Stimulated activated naive CD8-positive, alpha-beta T cell treated with anti-CD3 and anti-CD28 coated beads, Interleukin-15, Interleukin-2, amounts not matched to agents 100 ng/mL and 50 ng/mL, for 24 hours (primary cell): ENCODE results near the gene SCGB3A2.

Source experiments
- H3K27ac Mint-ChIP-seq: one replicate; pipeline ENCODE4 v1.8.0; 2021; ENCODE audit warnings: mild to moderate bottlenecking, mixed read lengths
- H3K27me3 Mint-ChIP-seq: one replicate; pipeline ENCODE4 v1.8.0; 2021; ENCODE audit warnings: mixed read lengths
- H3K36me3 Mint-ChIP-seq: one replicate; pipeline ENCODE4 v1.8.0; 2021; ENCODE audit warnings: low read depth, mixed read lengths
- H3K4me1 Mint-ChIP-seq: one replicate; pipeline ENCODE4 v1.8.0; 2021; ENCODE audit warnings: low read depth, mixed read lengths
- H3K4me3 Mint-ChIP-seq: one replicate; pipeline ENCODE4 v1.8.0; 2021; ENCODE audit warnings: mild to moderate bottlenecking, mixed read lengths
- H3K9me3 Mint-ChIP-seq: one replicate; pipeline ENCODE4 v1.8.0; 2021; ENCODE audit warnings: mixed read lengths

The SCGB3A2 gene

DNA sequence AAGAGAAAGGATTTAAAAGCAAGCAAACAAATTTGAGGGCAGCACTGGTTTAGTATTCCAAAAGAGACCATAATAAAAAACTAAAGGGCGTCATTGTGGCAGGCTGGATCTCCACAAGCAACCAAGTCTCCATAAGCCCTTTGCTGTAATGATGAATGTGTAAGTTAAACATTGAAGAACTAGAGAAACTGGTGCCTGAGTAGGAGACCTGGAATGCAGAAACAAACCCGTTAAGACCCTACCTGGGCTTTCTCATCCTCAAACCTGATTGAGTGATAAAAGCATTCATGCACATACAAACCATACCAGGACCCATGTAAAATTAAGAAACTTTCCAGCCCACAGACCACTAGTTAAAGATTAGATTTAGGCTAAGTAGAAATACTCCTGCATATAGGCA is 1.9 kb upstream of the SCGB3A2 start:
- Mint-ChIP-seq H3K36me3 (no peaks in the 10 kb centered on the region), H3K4me1 (no peaks in the 10 kb centered on the region), H3K9me3 (no peaks in the 10 kb centered on the region), H3K27me3 (peaks cover 13% of the 10 kb centered on the region), H3K4me3 (no peak overlapping the region), H3K27ac (no peak overlapping the region)

DNA sequence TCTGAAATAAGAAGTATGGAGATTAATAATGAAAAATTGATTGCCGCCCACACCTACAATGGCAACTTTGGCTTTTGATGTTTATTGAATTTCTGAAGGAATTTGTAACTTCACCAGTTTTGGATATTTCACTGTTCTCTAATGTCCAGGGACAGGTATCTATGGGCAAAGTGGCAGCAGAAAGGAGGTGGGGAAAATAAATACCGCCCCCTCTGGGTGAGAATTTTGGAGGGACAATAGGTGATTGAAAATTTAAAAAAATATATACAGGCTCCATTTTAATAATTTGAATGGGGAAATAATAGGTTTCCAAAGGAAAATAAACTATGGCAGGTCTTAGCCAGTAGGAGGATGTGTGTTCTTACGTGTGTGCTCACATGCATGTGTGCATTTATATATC is 1.3 kb downstream of the SCGB3A2 start:
- Mint-ChIP-seq H3K27me3 (peaks cover 16% of the 10 kb centered on the region), H3K9me3 (no peaks in the 10 kb centered on the region), H3K4me1 (no peaks in the 10 kb centered on the region), H3K27ac (no peak overlapping the region), H3K36me3 (no peaks in the 10 kb centered on the region), H3K4me3 (no peak overlapping the region)

DNA sequence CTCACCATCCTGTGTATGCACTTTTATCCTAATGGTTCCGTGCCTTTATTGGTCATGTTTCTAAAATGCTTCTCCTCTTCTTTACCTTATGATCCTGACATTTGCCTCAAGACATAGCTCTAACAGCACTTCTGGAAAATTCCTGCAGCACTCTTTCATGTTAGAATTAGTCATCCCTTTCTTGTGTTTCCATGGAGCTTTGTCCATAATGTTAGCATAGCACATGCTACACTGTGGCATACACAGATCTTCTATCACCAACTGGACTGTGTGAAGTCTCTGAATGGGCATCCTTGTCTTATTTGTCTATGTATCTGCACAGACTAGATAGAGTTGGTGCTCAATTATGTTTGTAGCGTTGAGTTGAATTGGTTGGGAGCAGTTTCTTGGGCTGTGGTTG is 2.0 kb downstream of the SCGB3A2 start:
- H3K4me1 Mint-ChIP-seq, result no peaks in the 10 kb centered on the region
- H3K9me3 Mint-ChIP-seq, result no peaks in the 10 kb centered on the region
- peaks cover 19% of the 10 kb centered on the region for H3K27me3 Mint-ChIP-seq
- no peak overlapping the region for H3K4me3 Mint-ChIP-seq
- no peaks in the 10 kb centered on the region for H3K36me3 Mint-ChIP-seq
- no peak overlapping the region for H3K27ac Mint-ChIP-seq

DNA sequence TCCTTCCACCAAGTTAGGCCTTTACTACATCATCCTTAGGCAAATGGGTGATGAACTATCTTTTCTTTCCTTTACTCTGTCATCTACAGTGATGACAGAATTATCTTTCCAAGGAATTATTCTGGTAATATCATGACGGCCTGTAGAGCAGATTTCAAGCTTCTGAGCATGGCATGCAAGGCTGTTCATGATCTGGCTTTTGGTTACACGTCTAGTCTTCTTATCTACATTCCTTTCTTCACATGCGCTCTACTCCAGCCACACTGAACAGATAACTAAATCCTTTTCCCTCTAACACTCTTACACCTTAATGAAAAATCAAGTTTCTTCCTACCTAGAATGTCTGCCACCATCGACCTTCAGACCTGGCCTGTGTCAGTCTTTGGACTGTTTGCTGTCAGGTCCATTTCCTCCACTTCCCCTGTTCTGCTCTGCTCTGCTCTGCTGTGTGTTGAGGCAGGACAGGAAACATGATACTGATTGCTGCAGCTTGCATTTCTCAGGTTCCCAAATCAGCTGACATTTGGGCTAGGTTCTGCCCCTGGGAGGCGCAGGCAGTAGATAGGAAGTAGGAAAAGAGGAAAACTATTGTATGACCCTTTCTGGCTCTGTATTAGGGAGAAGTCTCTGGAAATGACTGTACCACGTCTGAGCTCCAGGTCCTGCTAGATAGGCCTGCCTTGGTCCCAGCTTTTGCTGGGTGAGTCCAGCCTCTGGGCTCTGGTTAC is 4.2 kb downstream of the SCGB3A2 start:
- no peaks in the 10 kb centered on the region for H3K9me3 Mint-ChIP-seq
- H3K27ac Mint-ChIP-seq, result no peak overlapping the region
- H3K27me3 Mint-ChIP-seq, result peaks cover 19% of the 10 kb centered on the region
- no peaks in the 10 kb centered on the region for H3K36me3 Mint-ChIP-seq
- H3K4me3 Mint-ChIP-seq, result no peak overlapping the region
- no peaks in the 10 kb centered on the region for H3K4me1 Mint-ChIP-seq

DNA sequence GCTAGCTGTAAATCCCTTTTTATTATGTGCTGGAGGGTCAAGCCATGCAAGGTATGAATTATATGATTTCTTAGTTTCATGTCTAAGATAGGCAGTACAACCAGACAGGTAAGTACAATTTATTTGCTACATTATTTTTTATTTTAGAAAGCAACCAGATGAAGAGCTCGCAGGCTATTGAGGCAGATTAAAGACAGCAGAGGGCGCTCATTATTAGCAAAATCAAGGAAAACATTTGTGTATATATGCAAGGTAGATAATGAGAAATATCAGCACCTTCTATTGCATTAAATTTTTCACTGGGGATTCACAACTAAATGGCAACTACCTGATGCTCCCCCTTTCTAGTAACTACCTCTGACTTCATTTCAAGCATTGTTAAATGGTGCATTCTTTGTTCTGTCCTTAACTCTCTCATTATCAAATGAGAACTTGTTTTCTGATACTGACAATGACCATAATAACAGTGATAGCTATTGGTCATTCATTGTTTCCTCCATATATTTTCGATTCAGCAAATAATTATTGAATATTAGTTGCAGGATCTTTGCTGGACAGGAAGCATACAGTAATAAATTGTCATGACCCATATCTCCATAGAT is 8.6 kb downstream of the SCGB3A2 start:
- Mint-ChIP-seq H3K9me3 (no peaks in the 10 kb centered on the region), H3K4me1 (no peaks in the 10 kb centered on the region), H3K4me3 (no peak overlapping the region), H3K36me3 (no peaks in the 10 kb centered on the region), H3K27ac (no peak overlapping the region), H3K27me3 (peaks cover 15% of the 10 kb centered on the region)

DNA sequence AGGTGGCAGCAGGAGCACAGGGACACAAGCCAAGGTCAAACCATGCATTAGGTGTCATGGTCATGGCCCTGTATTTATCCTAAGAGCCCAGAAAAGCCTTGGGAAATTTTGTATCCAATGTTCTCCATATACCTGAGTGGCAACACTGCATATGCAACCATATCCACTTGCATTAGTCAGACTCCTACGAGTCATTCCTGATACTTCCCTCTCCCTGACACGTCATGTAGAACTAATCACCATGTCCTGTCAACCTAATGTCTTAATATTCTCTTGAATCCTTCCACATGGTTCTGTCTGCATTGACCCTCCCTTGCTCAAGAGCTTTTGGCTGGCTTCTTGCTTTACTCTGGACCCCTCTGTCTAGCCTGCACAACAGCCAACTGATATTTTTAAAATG is 9.4 kb downstream of the SCGB3A2 start:
- peaks cover 15% of the 10 kb centered on the region for H3K27me3 Mint-ChIP-seq

DNA sequence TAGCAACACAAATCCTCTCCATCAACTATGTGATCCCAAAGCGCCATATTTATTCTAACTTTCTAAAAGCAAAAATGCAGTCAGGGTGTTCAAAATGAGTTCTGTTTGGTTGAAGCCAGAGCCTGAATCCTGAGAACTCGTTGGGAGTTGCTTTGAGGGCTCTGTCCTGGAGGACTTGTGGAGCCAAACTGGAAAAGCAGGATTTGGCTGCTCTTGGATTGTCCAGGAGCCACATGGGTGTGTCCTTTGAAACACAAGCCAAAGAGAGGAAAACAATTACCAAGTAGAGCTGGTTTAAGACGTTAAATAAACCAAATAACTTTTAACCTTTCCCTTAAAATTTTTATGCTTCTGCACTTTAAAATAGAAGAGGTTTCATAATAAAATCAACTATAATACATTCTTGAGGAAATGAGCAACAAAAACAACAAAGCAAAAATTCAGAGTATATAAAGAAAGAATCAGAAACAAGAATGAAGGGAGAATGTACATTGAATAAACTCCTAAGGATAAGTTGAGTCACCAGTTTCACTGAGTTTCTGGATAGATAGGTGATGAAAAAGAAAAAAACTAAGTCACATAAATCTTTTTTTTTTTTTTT is 14.3 kb downstream of the SCGB3A2 start:
- Mint-ChIP-seq H3K36me3 (no peaks in the 10 kb centered on the region), H3K27me3 (peaks cover 10% of the 10 kb centered on the region), H3K27ac (no peak overlapping the region), H3K4me1 (no peaks in the 10 kb centered on the region), H3K9me3 (no peaks in the 10 kb centered on the region), H3K4me3 (no peak overlapping the region)

More for the DNA sequence above, 9.4 kb downstream of the SCGB3A2 start:
- Mint-ChIP-seq H3K27ac (no peak overlapping the region), H3K4me3 (no peak overlapping the region), H3K36me3 (no peaks in the 10 kb centered on the region), H3K9me3 (no peaks in the 10 kb centered on the region), H3K4me1 (no peaks in the 10 kb centered on the region)

DNA sequence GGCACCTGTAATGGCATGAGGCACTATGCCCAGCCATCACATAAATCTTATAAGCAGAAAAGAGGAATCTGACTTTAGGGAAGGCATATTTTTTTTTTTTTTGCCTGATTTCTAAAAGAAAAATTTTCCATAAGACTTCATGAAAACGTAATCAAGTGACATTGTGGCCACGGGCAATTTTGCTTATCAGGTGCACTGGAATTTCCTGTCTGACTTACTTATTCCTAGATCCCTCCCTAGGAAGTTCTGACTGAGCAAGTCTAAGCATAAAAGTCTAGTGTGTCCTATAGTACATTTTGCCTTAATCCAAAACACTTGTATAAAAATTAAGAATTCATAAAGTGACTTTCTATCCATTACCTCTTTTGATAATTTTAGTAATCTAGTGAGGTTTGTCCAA is 15.3 kb downstream of the SCGB3A2 start:
- Mint-ChIP-seq H3K4me3 (no peak overlapping the region), H3K4me1 (no peaks in the 10 kb centered on the region)

DNA sequence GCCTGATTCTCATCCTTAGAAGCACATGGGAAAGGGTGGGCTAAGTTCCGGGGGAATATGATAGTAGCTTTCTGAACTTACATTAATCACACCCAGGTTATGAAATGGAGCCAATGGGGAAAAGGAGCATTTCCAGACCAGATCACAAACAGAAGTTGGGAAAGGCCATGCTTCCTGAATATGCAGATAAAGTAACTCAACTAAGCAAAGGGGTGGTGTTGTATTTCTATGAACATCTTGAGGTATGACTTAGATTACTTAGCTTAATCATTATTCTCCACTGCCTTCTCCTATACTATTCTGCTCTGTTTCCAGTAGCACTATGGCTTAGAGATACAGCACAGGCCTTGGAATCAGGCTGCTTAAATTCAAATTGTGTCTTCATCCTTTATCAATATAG is 17.4 kb downstream of the SCGB3A2 start:
- Mint-ChIP-seq H3K4me3 (no peak overlapping the region), H3K27me3 (peaks cover 13% of the 10 kb centered on the region), H3K36me3 (no peaks in the 10 kb centered on the region)

More for the DNA sequence above, 15.3 kb downstream of the SCGB3A2 start:
- no peaks in the 10 kb centered on the region for H3K36me3 Mint-ChIP-seq
- H3K27me3 Mint-ChIP-seq, result peaks cover 18% of the 10 kb centered on the region
- no peak overlapping the region for H3K27ac Mint-ChIP-seq
- H3K9me3 Mint-ChIP-seq, result no peaks in the 10 kb centered on the region

DNA sequence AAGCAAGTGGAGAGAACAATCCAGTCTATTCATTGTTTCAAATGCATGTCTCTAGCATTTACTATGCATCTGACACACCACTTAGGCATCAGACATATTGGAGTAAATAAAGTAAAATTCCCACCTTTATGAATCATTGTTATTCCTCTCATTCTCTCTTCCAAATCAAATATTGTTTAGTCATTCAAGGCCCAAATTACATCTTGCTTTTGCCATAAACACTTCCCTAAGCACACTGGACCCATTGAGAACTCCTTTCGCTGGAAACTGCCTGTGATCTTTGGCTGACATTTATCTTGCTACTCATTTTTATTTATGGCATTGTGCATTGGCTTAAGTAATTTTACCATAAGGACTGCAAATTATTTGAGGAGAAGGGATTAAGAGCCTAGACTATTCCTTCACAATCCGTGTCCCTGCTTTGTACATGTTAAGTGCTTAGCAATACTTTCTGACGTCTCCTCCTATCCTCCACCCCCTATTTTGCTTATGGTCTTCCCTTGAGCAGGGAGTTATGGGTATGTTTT is 20.4 kb downstream of the SCGB3A2 start:
- Mint-ChIP-seq H3K9me3 (no peaks in the 10 kb centered on the region), H3K36me3 (no peaks in the 10 kb centered on the region), H3K4me1 (no peaks in the 10 kb centered on the region), H3K27ac (no peak overlapping the region), H3K27me3 (peaks cover 13% of the 10 kb centered on the region), H3K4me3 (no peak overlapping the region)

More for the DNA sequence above, 17.4 kb downstream of the SCGB3A2 start:
- H3K4me1 Mint-ChIP-seq, result no peaks in the 10 kb centered on the region
- no peak overlapping the region for H3K27ac Mint-ChIP-seq
- H3K9me3 Mint-ChIP-seq, result no peaks in the 10 kb centered on the region

DNA sequence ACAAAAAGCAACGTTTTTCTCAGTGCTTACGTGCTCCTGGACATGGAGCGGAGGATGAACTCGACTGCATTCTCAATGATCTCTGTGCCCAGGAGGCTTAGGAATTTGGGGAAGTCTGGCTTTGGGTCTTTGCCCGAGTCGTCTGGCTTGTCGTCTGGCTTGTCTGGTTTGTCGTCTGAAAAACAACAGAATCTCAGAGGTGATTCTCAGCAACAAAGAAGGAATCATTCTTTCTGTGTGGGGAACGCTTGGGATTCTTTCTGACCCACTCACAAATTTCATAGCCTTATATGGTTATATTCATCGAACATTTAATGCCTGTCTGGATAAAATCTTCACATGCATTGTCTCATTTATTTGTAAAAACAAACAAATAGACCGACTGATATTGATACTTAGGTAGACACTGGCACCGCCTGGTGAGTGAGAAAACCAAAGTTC is 23.1 kb downstream of the SCGB3A2 start:
- Mint-ChIP-seq H3K4me3 (no peak overlapping the region), H3K27me3 (peaks cover 13% of the 10 kb centered on the region), H3K36me3 (no peaks in the 10 kb centered on the region), H3K9me3 (no peaks in the 10 kb centered on the region), H3K27ac (no peak overlapping the region), H3K4me1 (no peaks in the 10 kb centered on the region)

DNA sequence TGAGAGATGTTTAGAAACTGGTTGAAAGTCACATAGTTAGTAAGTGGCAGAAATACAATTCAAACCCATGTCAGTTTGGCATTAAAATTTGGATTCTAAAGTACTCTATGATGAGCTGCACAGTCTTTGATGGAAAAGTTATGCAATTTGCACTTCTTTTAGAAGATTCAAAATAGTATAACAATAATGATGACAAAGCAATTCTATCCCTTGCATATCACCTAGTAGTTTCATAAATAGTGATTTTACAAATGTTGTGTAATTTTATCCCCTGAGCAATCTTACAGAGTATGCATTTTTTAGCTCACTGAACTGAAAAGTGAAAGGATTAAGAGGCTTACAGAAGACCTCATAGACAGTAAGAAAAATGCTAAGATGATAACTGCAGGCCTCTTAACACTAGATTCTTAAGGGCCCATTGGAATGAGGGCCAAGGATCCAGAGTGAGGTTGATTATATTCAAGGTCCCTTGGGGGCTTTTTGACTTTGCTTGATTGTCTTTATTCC is 24.2 kb downstream of the SCGB3A2 start:
- Mint-ChIP-seq H3K36me3 (no peaks in the 10 kb centered on the region), H3K4me1 (no peaks in the 10 kb centered on the region), H3K27me3 (peaks cover 9% of the 10 kb centered on the region), H3K27ac (no peak overlapping the region), H3K9me3 (no peaks in the 10 kb centered on the region), H3K4me3 (no peak overlapping the region)

DNA sequence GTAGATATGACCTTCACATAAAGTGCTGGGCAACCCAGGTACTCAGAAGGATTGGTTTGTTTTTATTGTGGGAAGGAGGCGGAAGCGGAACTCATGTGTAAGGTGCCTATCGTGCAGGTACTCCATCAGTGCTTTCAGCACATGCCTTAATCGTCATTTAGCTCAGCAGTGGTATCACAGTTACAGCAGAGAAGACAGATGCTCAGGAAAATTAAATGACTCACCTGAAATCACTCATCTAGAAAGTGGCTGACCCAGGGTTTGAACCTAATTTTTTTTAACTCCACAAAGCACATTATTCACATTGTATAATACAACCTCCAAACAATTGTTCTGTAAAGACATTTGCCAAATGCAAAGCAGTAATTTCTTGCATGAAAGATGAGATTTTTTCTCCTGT is 25.6 kb downstream of the SCGB3A2 start:
- no peaks in the 10 kb centered on the region for H3K4me1 Mint-ChIP-seq
- no peaks in the 10 kb centered on the region for H3K36me3 Mint-ChIP-seq
- H3K4me3 Mint-ChIP-seq, result no peak overlapping the region
- no peaks in the 10 kb centered on the region for H3K27me3 Mint-ChIP-seq
- H3K27ac Mint-ChIP-seq, result no peak overlapping the region
- H3K9me3 Mint-ChIP-seq, result no peaks in the 10 kb centered on the region

DNA sequence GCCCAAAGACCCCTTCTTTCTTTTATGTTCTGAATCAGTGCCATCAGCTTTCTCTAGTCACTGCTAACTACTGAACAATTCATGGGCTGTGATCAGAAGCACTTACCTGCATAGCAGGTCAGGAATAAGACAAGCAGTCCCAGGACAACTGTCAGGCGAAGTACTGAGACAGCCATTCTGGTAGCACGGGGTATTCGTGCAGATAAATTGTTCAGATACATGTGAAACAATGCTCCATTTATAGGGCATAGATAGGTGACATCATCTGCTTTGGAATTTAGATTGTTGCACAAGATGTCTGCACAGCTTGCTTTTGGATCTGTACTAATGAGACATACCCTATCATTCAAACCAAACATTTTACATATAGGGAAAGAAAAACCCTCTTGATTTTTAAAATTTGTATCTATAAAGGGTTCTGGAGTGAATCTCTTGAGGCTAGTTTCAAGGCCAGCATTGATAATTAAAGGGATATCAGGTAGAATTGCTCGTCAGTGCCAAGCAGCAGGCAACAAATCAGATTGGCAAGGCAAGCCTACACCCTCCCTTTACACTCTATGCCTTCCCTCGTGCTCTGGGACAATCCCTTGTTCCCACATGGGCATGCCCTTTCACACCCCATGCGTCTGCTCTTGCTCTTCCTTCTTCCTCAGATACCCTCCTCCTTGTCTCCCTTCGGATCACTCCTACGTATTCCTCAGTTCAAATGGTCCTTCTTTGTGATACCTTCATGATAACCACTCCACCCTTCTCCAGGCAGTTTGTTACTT is 28.0 kb downstream of the SCGB3A2 start, which contains the start of gene C5orf46:
Gene C5orf46, minus strand, starts transcription at position 213 of the 770 bp plus-strand sequence. Its CDS starts 37 bp downstream, at position 176.
- H3K27me3 Mint-ChIP-seq, result no peaks in the 10 kb centered on the region
- H3K4me3 Mint-ChIP-seq, result no peak within 1 kb of the TSS
- no peaks in the 10 kb centered on the region for H3K36me3 Mint-ChIP-seq
- H3K27ac Mint-ChIP-seq, result no peak within 1 kb of the TSS
- no peaks in the 10 kb centered on the region for H3K4me1 Mint-ChIP-seq
- no peaks in the 10 kb centered on the region for H3K9me3 Mint-ChIP-seq
